ENCODE data around the gene CALHM2. TPM values are rescaled to one million over a fixed set of nuclear protein-coding genes. Genes with fewer than 3 reads are reported as not detected.

Gene CALHM2
- total RNA-seq, 1 experiment from 2014 or later, result 5.9 TPM

GRCh38 chr10:103439776-103440175 lies 12.4 kb downstream of the CALHM2 start:
- intact Hi-C loops (cut with micrococcal nuclease; ENCODE audit: unreplicated experiment) (no loop called here), in situ Hi-C loops (cut with HindIII; ENCODE audit: low pct_unique_long_range_greater_than_20kb, low sequenced_read_pairs) (no loop called here)
- TF ChIP-seq, protein P1, sequence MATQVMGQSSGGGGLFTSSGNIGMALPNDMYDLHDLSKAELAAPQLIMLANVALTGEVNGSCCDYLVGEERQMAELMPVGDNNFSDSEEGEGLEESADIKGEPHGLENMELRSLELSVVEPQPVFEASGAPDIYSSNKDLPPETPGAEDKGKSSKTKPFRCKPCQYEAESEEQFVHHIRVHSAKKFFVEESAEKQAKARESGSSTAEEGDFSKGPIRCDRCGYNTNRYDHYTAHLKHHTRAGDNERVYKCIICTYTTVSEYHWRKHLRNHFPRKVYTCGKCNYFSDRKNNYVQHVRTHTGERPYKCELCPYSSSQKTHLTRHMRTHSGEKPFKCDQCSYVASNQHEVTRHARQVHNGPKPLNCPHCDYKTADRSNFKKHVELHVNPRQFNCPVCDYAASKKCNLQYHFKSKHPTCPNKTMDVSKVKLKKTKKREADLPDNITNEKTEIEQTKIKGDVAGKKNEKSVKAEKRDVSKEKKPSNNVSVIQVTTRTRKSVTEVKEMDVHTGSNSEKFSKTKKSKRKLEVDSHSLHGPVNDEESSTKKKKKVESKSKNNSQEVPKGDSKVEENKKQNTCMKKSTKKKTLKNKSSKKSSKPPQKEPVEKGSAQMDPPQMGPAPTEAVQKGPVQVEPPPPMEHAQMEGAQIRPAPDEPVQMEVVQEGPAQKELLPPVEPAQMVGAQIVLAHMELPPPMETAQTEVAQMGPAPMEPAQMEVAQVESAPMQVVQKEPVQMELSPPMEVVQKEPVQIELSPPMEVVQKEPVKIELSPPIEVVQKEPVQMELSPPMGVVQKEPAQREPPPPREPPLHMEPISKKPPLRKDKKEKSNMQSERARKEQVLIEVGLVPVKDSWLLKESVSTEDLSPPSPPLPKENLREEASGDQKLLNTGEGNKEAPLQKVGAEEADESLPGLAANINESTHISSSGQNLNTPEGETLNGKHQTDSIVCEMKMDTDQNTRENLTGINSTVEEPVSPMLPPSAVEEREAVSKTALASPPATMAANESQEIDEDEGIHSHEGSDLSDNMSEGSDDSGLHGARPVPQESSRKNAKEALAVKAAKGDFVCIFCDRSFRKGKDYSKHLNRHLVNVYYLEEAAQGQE (IDR thresholded peaks at IDR 0.05; ENCODE audit: insufficient read depth in 1 of 2, low read depth in 2 of 2, low read length in 1 of 2), result no peak
- no peak for TF ChIP-seq CTCF (IDR thresholded peaks at IDR 0.05)
- no peak for TF ChIP-seq SIN3A (IDR thresholded peaks at IDR 0.05; ENCODE audit: borderline replicate concordance, insufficient read depth, low read depth, low read length)
- TF ChIP-seq POLR2AphosphoS5 (IDR thresholded peaks at IDR 0.05; ENCODE audit: low read depth, low read length), result no peak
- TF ChIP-seq TCF7L2 (IDR thresholded peaks at IDR 0.05; ENCODE audit: low read depth, low read length), result no peak
- no peaks in the 10 kb centered on the region for H3K27me3 ChIP-seq (ENCODE audit: control insufficient read depth, insufficient read depth, low read length)
- no peaks in the 10 kb centered on the region for H3K9me3 ChIP-seq (ENCODE audit: control insufficient read depth, insufficient read depth, low read depth, low read length)
- DNase-seq (ENCODE audit: low read depth, low spot score) (no peak), ATAC-seq (no peak)
- ChIA-PET CTCF (no interaction called here), POLR2A (no interaction called here)
- H3K27ac ChIP-seq (ENCODE audit: low read length), result no peak overlapping the region
- H3K36me3 ChIP-seq (ENCODE audit: control insufficient read depth, insufficient read depth, low read length), result peaks cover 46% of the 10 kb centered on the region
- TSS peak; percentile 35 for BruUV-seq (replicated peaks)
- no peaks in the 10 kb centered on the region for H3K4me1 ChIP-seq (ENCODE audit: control insufficient read depth, insufficient read depth, low read length)
- H3K4me3 ChIP-seq (ENCODE audit: low read depth in 2 of 2, low read length in 2 of 2), result no peak overlapping the region

- ChIA-PET POLR2A (no interaction called here), CTCF (no interaction called here)
- in situ Hi-C loops (cut with HindIII; ENCODE audit: low pct_unique_long_range_greater_than_20kb, low sequenced_read_pairs), result no loop called here
Observed at GRCh38 chr10:103433858-103434257, 18.3 kb downstream of the CALHM2 start.

More at GRCh38 chr10:103433858-103434257, 18.3 kb downstream of the CALHM2 start:
- Histone ChIP-seq H3K4me1 (ENCODE audit: control insufficient read depth, insufficient read depth, low read length) (no peaks in the 10 kb centered on the region), H3K27me3 (ENCODE audit: control insufficient read depth, insufficient read depth, low read length) (no peaks in the 10 kb centered on the region), H3K9me3 (ENCODE audit: control insufficient read depth, insufficient read depth, low read depth, low read length) (no peaks in the 10 kb centered on the region), H3K4me3 (ENCODE audit: low read depth in 2 of 2, low read length in 2 of 2) (no peak overlapping the region), H3K27ac (ENCODE audit: low read length) (no peak overlapping the region), H3K36me3 (ENCODE audit: control insufficient read depth, insufficient read depth, low read length) (peaks cover 34% of the 10 kb centered on the region)
- DNase-seq (ENCODE audit: low read depth, low spot score) (no peak), ATAC-seq (no peak)
- intact Hi-C loops (cut with micrococcal nuclease; ENCODE audit: unreplicated experiment), result no loop called here
- no TSS peak for BruUV-seq (replicated peaks)
- TF ChIP-seq, protein P1 (IDR thresholded peaks at IDR 0.05; ENCODE audit: insufficient read depth in 1 of 2, low read depth in 2 of 2, low read length in 1 of 2), result no peak
- TF ChIP-seq CTCF (IDR thresholded peaks at IDR 0.05) (no peak), SIN3A (IDR thresholded peaks at IDR 0.05; ENCODE audit: borderline replicate concordance, insufficient read depth, low read depth, low read length) (no peak), TCF7L2 (IDR thresholded peaks at IDR 0.05; ENCODE audit: low read depth, low read length) (no peak), POLR2AphosphoS5 (IDR thresholded peaks at IDR 0.05; ENCODE audit: low read depth, low read length) (no peak)

Measured in Panc1 (cell line).